GM12872 (cell line): ENCODE data around the gene MCTP1.

Experiments
- CTCF ChIP-seq: IDR thresholded peaks from 3 replicates; pipeline ENCODE4 v1.5.1; 2011; ENCODE audit warnings: low read depth, mild to moderate bottlenecking, low read length, moderate library complexity; ENCODE audit not compliant: insufficient read depth

Gene MCTP1

DNA sequence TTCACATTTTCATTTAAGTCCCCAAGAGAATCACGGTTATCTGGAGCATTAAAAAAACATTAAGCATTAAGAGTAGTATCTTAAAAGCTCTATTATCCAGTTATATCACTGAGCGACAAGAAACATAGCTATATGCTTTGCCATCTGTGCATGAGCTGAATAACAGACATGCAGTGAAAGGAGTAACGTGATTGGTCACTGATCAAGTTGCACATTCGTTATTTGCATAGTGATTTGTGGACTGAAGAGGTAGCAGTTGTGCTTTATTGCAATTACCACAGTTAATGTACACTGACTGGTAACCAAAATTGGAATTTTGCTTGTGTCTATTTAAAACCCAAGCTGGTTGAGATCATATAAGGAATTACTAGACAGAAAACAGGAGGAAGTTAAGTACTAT lies 107.4 kb downstream of the MCTP1 start:
- no peak for TF ChIP-seq CTCF

DNA sequence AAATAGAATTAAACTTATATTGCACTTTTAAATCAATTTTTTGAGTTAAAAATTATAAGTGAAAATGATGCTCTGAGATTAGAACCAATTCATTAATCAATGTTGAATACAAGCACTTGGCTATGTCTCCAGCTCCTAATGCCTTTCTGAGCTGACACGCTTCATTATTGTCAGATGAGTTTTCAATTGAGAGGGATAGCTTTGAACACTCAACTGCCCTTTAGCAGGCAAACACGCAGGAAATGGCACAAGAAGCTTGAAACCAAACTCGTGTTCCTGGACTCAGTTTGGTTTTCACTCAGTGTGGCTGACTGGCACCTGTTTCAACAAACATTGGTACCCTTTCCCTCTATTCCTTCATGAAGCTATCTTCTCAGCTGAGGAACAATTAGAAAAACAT lies 109.8 kb downstream of the MCTP1 start:
- TF ChIP-seq CTCF = no peak

GRCh38 chr5:95172659-95173058 lies 112.2 kb downstream of the MCTP1 start:
- no peak for TF ChIP-seq CTCF

DNA sequence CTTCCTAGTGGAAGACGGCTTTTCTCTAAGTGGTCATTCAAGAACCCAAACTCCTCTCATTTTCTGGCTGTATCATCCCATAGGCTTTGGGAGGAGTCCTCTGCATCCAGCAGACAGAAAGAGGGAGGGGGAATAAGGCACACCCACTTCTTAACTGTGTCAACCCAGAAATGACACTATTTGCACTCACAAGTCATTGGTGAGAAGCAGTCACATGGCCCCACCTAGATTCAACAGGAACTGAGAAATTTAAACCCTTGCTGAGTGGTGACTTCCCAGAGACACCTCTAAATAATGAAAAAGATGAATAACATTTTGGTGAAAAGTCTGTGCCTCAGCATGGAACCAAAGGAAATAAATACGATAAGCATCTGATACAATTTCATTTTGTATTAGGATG lies 120.0 kb downstream of the MCTP1 start:
- TF ChIP-seq CTCF = no peak

DNA sequence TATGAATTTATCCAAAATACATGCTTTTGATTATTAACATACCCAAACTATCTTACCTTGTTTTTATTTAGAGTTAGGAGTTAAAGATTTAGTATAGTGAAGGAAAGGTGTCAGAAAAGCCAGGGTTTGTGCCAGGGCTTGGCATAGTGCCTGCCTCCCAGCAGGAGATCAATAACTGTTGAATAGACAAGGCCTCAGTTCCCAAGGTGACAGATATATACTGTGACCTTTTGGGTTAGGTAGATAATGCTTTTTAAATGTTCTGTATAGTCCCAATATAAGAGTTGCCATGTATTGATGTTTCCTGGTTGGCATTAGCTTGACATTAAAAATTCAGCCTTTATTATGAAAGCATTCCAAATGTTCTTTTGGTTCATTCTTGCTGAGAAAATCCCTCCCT lies 121.8 kb downstream of the MCTP1 start:
- TF ChIP-seq CTCF = no peak

DNA sequence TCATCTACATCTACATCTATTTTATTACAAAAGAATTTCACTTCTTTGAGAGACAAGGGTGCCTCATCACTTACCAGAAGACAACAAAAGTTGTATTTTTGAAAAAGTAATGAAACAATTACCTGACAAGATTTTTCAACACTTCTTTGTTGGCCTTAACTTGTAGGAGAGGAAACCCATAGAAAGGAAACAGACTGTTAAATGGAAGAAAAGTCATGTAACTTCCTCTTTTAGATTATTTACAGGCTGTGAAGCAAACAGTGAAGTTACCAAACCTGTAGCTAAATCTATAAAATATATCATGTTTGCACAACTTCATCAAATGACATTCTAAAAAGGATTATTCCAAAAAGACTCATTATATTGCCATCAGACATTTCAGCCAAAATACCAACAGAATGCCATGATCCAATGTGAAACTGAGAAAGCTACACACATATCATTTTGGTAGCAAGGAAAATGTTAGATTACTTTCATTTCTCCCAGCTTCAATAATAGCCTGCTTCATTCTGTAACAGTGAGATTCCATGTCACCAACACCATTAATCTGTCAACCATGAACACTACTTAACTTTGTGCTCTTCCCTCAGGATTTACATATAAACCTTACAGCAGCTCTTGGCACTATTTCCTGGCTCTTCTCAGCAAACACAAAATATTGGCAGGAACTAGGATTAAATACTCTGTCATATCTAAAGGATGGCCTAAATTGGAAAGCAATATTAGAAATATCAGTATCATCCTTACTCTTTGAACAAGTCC lies 122.5 kb downstream of the MCTP1 start:
- no peak for TF ChIP-seq CTCF

- TF ChIP-seq CTCF = no peak
Observed at GRCh38 chr5:95159603-95160002, 125.3 kb downstream of the MCTP1 start.
